HEK293 (cell line): ENCODE results near the gene NCOA7.

Experiments used
- HOXC10 ChIP-seq: sonication (generic); formaldehyde crosslinking; IDR thresholded peaks from 2 replicates; pipeline ENCODE4 v1.8.1; 2023; ENCODE audit warnings: mild to moderate bottlenecking, missing genetic modification reagents
- IKZF3 ChIP-seq: fragments of 450-650 bp; IDR thresholded peaks from 2 replicates; pipeline ENCODE4 v1.5.0; 2018; ENCODE audit warnings: missing biosample characterization, mild to moderate bottlenecking, missing genetic modification characterization, moderate library complexity
- KLF17 ChIP-seq: fragments of 450-650 bp; formaldehyde crosslinking; IDR thresholded peaks from 2 replicates; pipeline ENCODE4 v1.5.1; 2016; ENCODE audit warnings: missing biosample characterization, missing genetic modification characterization
- PRDM1 ChIP-seq: fragments of 450-650 bp; formaldehyde crosslinking; IDR thresholded peaks from 2 replicates; pipeline ENCODE4; 2016; ENCODE audit warnings: missing biosample characterization, missing genetic modification characterization
- PRDM4 ChIP-seq: fragments of 450-650 bp; formaldehyde crosslinking; IDR thresholded peaks from 2 replicates; pipeline ENCODE4 v1.5.1; 2017; ENCODE audit warnings: missing biosample characterization, missing genetic modification characterization
- PRDM6 ChIP-seq: fragments of 450-650 bp; formaldehyde crosslinking; IDR thresholded peaks from 2 replicates; pipeline ENCODE4 v1.5.1; 2017; ENCODE audit warnings: missing biosample characterization, missing genetic modification characterization
- SCRT2 ChIP-seq: fragments of 450-650 bp; formaldehyde crosslinking; IDR thresholded peaks from 2 replicates; pipeline ENCODE4 v1.5.1; 2016; ENCODE audit warnings: missing biosample characterization, missing genetic modification characterization
- ZEB2 ChIP-seq: fragments of 450-650 bp; formaldehyde crosslinking; IDR thresholded peaks from 2 replicates; pipeline ENCODE4 v1.5.1; 2016; ENCODE audit warnings: missing biosample characterization, missing genetic modification characterization
- ZFP69B ChIP-seq: fragments of 450-650 bp; formaldehyde crosslinking; IDR thresholded peaks from 2 replicates; pipeline ENCODE4 v1.5.1; 2016; ENCODE audit warnings: missing biosample characterization, missing genetic modification characterization
- ZNF174 ChIP-seq: fragments of 450-650 bp; formaldehyde crosslinking; IDR thresholded peaks from 2 replicates; pipeline ENCODE4 v1.5.0; 2017; ENCODE audit warnings: missing biosample characterization, mild to moderate bottlenecking, missing genetic modification characterization
- ZNF324 ChIP-seq: fragments of 450-650 bp; formaldehyde crosslinking; IDR thresholded peaks from 2 replicates; pipeline ENCODE4 v1.5.1; 2016; ENCODE audit warnings: missing biosample characterization, missing genetic modification characterization
- ZNF335 ChIP-seq: fragments of 450-650 bp; formaldehyde crosslinking; conservative IDR thresholded peaks from 2 replicates; pipeline ENCODE4 v1.5.1; 2016; ENCODE audit warnings: missing biosample characterization, missing genetic modification characterization
- ZNF341 ChIP-seq: fragments of 450-650 bp; formaldehyde crosslinking; IDR thresholded peaks from 2 replicates; pipeline ENCODE4; 2016; ENCODE audit warnings: low read depth, missing biosample characterization, missing genetic modification characterization
- ZNF362 ChIP-seq: fragments of 450-650 bp; formaldehyde crosslinking; IDR thresholded peaks from 2 replicates; pipeline ENCODE4 v1.5.1; 2016; ENCODE audit warnings: missing biosample characterization, missing genetic modification characterization
- ZNF366 ChIP-seq: fragments of 450-650 bp; formaldehyde crosslinking; conservative IDR thresholded peaks from 2 replicates; pipeline ENCODE4 v1.5.1; 2016; ENCODE audit warnings: missing biosample characterization, missing genetic modification characterization
- ZNF561 ChIP-seq: fragments of 450-650 bp; IDR thresholded peaks from 2 replicates; pipeline ENCODE4 v1.5.1; 2018; ENCODE audit warnings: missing biosample characterization, missing genetic modification characterization, borderline replicate concordance
- ZNF596 ChIP-seq: fragments of 450-650 bp; IDR thresholded peaks from 2 replicates; pipeline ENCODE4 v1.5.0; 2018; ENCODE audit warnings: missing biosample characterization, mild to moderate bottlenecking, missing genetic modification characterization, moderate library complexity
- ZNF600 ChIP-seq: fragments of 450-650 bp; formaldehyde crosslinking; IDR thresholded peaks from 2 replicates; pipeline ENCODE4 v1.5.1; 2016; ENCODE audit warnings: missing biosample characterization, missing genetic modification characterization
- ZNF629 ChIP-seq: fragments of 450-650 bp; formaldehyde crosslinking; IDR thresholded peaks from 2 replicates; pipeline ENCODE4 v1.5.1; 2017; ENCODE audit warnings: missing biosample characterization, missing genetic modification characterization
- ZSCAN18 ChIP-seq: fragments of 450-650 bp; formaldehyde crosslinking; IDR thresholded peaks from 2 replicates; pipeline ENCODE4 v1.5.1; 2016; ENCODE audit warnings: missing biosample characterization, missing genetic modification characterization
- TF ChIP-seq, protein P1 (sequence below): fragments of 450-650 bp; formaldehyde crosslinking; IDR thresholded peaks from 2 replicates; pipeline ENCODE4 v1.5.1; 2016; ENCODE audit warnings: missing biosample characterization, missing genetic modification characterization
- TF ChIP-seq, protein P2 (sequence below): fragments of 450-650 bp; formaldehyde crosslinking; IDR thresholded peaks from 2 replicates; pipeline ENCODE4 v1.5.1; 2016; ENCODE audit warnings: missing biosample characterization, missing genetic modification characterization
- TF ChIP-seq, protein P3 (sequence below): fragments of 450-650 bp; formaldehyde crosslinking; IDR thresholded peaks from 2 replicates; pipeline ENCODE4 v1.5.1; 2016; ENCODE audit warnings: missing biosample characterization, missing genetic modification characterization

Gene NCOA7

DNA sequence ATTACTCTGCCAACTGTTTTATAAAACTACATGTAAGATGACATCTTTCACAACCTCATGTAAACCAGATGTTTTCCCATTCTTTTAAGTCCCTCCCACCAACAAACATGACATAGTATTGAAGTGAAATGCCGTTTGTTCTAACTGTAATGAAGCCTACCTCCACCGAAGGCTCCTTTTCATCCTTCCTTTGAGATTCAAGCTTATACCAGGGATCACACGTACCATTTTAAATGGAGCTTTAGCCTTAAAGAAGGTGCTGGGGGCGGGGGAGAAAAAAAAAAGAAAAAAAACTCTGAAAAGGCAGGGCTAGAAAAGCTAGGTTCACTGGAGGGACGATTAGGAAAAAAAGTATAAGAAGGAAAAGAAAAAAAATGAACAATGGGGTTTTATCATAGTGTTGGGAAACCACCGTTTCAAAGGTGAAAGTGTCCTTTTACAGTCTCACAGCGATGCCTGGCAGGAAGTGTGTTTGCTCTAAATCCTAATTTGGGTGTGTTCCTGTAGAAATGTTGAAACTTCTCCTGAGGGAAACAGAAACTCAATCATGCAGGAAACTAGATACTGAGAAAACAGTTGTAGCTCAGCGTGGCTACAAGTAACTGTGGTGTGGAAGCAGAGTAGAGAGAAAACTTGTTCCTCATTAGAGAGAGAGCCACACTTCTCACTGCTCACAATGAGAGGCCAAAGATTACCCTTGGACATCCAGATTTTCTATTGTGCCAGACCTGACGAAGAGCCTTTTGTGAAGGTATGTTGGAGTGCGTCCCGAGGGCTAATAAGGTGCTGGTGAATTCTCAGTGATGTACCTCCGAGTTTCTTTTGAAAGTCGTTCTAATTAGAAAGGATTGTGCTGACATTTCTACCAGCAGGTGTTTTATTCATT is 128.2 kb downstream of the NCOA7 start (continued):
- TF ChIP-seq ZFP69B (tag by site-specific recombination) (peak; percentile 63; the same call in 1 of the 2 replicates), ZEB2 (peak; percentile 52; the same call in 1 of the 2 replicates), HOXC10 (no peak), ZNF174 (tag by site-specific recombination) (no peak), ZNF335 (0 out of 2 replicates have a peak, but pooled peaks have one; percentile 34), ZNF362 (tag by site-specific recombination) (peak; percentile 90), ZNF596 (tag by site-specific recombination) (peak; percentile 93), ZNF561 (tag by site-specific recombination) (peak; percentile 39; the same call in 1 of the 2 replicates), ZNF600 (tag by site-specific recombination) (peak; percentile 64; the same call in 1 of the 2 replicates), PRDM1 (tag by site-specific recombination) (peak; percentile 21; the same call in 1 of the 2 replicates), ZNF629 (peak; percentile 22; the same call in 1 of the 2 replicates), ZNF366 (tag by site-specific recombination) (peak; percentile 49; the same call in 1 of the 2 replicates), IKZF3 (peak; percentile 11; the same call in 1 of the 2 replicates), PRDM6 (tag by site-specific recombination) (peak; percentile 94), PRDM4 (tag by site-specific recombination) (peak; percentile 90), ZNF324 (no peak), ZSCAN18 (tag by site-specific recombination) (no peak), SCRT2 (tag by site-specific recombination) (peak; percentile 85), KLF17 (no peak), ZNF341 (tag by site-specific recombination) (no peak)
- TF ChIP-seq, protein P1, sequence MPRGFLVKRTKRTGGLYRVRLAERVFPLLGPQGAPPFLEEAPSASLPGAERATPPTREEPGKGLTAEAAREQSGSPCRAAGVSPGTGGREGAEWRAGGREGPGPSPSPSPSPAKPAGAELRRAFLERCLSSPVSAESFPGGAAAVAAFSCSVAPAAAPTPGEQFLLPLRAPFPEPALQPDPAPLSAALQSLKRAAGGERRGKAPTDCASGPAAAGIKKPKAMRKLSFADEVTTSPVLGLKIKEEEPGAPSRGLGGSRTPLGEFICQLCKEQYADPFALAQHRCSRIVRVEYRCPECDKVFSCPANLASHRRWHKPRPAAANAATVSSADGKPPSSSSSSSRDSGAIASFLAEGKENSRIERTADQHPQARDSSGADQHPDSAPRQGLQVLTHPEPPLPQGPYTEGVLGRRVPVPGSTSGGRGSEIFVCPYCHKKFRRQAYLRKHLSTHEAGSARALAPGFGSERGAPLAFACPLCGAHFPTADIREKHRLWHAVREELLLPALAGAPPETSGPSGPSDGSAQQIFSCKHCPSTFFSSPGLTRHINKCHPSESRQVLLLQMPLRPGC, result 0 out of 2 replicates have a peak, but pooled peaks have one; percentile 51
- TF ChIP-seq, protein P2, sequence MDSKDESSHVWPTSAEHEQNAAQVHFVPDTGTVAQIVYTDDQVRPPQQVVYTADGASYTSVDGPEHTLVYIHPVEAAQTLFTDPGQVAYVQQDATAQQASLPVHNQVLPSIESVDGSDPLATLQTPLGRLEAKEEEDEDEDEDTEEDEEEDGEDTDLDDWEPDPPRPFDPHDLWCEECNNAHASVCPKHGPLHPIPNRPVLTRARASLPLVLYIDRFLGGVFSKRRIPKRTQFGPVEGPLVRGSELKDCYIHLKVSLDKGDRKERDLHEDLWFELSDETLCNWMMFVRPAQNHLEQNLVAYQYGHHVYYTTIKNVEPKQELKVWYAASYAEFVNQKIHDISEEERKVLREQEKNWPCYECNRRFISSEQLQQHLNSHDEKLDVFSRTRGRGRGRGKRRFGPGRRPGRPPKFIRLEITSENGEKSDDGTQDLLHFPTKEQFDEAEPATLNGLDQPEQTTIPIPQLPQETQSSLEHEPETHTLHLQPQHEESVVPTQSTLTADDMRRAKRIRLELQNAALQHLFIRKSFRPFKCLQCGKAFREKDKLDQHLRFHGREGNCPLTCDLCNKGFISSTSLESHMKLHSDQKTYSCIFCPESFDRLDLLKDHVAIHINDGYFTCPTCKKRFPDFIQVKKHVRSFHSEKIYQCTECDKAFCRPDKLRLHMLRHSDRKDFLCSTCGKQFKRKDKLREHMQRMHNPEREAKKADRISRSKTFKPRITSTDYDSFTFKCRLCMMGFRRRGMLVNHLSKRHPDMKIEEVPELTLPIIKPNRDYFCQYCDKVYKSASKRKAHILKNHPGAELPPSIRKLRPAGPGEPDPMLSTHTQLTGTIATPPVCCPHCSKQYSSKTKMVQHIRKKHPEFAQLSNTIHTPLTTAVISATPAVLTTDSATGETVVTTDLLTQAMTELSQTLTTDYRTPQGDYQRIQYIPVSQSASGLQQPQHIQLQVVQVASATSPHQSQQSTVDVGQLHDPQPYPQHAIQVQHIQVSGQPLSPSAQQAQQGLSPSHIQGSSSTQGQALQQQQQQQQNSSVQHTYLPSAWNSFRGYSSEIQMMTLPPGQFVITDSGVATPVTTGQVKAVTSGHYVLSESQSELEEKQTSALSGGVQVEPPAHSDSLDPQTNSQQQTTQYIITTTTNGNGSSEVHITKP, result peak; percentile 48
- TF ChIP-seq, protein P3, sequence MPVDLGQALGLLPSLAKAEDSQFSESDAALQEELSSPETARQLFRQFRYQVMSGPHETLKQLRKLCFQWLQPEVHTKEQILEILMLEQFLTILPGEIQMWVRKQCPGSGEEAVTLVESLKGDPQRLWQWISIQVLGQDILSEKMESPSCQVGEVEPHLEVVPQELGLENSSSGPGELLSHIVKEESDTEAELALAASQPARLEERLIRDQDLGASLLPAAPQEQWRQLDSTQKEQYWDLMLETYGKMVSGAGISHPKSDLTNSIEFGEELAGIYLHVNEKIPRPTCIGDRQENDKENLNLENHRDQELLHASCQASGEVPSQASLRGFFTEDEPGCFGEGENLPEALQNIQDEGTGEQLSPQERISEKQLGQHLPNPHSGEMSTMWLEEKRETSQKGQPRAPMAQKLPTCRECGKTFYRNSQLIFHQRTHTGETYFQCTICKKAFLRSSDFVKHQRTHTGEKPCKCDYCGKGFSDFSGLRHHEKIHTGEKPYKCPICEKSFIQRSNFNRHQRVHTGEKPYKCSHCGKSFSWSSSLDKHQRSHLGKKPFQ, result peak; percentile 20; the same call in 1 of the 2 replicates
